ENCODE measurements around the gene FGFRL1.

DNA sequence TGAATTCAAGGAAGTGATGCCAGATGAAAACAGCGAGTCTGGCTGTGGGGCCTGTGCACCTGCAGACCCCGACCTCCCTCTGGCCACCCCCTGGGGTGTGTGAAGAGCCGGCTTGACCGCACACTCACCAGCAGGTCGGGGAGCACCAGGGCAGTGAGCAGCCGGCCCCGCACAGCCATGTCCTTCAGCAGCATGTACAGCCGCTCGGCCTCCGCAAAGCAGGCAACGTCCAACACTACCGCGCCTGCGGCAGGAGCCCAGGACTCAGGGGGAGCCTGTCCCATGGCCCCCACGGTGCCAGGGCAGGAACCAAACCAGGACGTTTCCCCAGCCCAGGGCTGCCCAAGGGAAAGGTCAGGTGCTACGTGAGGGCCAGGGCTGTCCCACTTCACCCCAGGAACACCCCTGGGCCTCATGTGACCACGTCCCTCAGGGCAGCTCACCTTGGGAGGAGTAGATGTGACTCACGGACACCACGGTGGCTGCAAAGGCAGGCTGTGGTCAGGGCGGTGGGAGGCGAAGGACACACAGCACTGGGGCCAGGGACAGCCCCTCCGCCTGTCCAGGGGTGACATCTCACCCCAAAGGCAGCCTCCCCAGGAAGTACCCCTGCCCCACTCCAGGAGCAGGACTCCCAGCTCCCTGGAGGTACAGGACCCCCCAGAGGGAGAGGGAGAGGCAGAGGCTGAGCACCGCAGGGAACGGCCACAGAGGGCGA, 46.2 kb upstream of the FGFRL1 start:
- TF ChIP-seq, protein P1, sequence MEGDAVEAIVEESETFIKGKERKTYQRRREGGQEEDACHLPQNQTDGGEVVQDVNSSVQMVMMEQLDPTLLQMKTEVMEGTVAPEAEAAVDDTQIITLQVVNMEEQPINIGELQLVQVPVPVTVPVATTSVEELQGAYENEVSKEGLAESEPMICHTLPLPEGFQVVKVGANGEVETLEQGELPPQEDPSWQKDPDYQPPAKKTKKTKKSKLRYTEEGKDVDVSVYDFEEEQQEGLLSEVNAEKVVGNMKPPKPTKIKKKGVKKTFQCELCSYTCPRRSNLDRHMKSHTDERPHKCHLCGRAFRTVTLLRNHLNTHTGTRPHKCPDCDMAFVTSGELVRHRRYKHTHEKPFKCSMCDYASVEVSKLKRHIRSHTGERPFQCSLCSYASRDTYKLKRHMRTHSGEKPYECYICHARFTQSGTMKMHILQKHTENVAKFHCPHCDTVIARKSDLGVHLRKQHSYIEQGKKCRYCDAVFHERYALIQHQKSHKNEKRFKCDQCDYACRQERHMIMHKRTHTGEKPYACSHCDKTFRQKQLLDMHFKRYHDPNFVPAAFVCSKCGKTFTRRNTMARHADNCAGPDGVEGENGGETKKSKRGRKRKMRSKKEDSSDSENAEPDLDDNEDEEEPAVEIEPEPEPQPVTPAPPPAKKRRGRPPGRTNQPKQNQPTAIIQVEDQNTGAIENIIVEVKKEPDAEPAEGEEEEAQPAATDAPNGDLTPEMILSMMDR (IDR thresholded peaks at IDR 0.05), result no peak
- no peak for TF ChIP-seq POLR2A (IDR thresholded peaks at IDR 0.05)
